Stimulated activated CD8-positive, alpha-beta memory T cell treated with anti-CD3 and anti-CD28 coated beads, Interleukin-2, amount 100 ng/mL, for 48 hours (primary cell): ENCODE results near the gene ZBTB20.
A peak's percentile ranks its signal among the peaks of the same experiment; 100 is the strongest.
"Not testable (repeated sequence)": the region's sequence is repeated elsewhere in the genome, so short reads cannot be mapped to it uniquely, and the experiment has no call there.

Source experiments
- DNase-seq, 2 donors: peaks; one replicate each; pipeline ENCODE4 v3.0.0-alpha.2; 2020; ENCODE audit warnings: low read depth in 2 of 2

Gene ZBTB20

DNA sequence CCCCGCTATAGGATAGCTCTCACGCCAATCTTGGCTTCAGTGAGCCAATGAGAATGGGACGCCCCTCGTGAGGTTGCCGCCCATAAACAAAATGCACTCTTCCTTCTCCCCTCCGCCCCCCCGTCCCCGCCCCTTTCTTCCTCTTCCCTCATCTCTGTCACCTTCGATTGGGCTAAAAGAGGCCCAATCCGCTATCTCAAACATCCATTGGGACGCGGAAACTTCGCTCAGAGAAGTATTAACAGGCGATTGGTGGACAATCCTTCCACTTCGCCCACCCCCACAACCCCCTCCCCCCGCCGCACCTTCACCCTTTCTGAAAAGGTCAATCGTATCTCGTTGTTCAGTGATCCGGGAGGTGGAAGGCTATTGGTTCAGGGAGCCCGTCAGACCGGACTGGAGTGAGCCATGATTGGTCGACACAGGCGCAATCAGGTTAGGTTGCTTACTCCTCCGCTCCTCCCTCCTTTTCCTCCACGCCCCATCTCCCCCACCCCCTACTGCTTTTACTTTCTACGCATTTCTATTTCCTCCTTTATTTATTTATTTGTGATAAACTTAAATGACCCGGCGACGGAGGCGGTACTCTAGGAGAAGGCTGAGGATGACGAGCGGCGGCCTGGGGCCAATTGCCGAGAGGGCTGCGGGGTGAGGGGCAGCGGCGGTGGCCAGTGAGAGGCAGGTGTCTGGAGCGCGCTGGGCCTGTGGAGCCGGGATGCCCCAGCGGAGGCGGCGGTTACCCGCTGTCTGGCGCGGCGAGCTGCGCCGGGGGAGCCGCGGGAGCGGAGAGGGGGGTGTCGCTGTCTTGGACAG, 447 bp upstream of the ZBTB20 start:
- DNase-seq, result peak; percentile 82 to 88

DNA sequence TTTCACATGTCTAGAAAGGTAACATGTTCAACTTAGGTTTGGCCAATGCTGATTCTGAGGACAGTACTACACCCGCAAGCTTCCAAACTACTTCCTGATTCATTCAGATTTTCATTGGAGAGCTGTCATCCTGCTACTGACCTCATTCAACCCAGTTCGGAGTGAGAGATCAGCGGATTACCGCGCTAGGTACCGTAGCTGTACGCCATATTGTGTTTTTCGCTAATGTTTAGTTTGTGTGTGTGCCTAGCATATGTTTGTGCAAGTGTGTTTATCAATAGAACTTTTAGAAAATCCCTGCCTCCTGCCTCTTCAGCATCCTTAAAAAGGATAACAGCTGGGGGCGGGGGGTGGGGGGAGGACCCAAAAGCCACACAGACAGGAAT, 1.1 kb downstream of the ZBTB20 start:
- peak in 1 of 2 donors; percentile 10 for DNase-seq

GRCh38 chr3:115141033-115141757, 5.9 kb downstream of the ZBTB20 start:
- no peak for DNase-seq

- no peak for DNase-seq
Measured at GRCh38 chr3:115139072-115139471, 8.0 kb downstream of the ZBTB20 start.

- DNase-seq, result no peak
Measured at GRCh38 chr3:115134648-115135347, 12.3 kb downstream of the ZBTB20 start.

DNA sequence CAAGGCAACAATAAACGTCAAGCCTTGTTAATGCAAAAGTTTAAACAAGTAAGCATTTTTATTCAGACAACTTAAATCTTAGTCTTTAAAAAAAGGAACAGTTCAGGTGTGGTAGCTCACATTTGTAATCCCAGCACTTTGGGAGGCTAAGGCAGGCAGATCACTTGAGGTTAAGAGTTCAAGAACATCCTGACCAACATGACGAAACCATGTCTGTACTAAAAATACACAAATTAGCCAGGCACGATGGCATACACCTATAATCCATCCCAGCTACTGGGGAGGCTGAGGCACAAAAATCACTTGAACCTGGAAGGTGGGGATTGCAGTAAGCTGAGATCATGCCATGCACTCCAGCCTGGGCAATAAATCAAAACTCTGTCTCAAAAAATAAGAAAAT, 19.9 kb downstream of the ZBTB20 start:
- no peak for DNase-seq

DNA sequence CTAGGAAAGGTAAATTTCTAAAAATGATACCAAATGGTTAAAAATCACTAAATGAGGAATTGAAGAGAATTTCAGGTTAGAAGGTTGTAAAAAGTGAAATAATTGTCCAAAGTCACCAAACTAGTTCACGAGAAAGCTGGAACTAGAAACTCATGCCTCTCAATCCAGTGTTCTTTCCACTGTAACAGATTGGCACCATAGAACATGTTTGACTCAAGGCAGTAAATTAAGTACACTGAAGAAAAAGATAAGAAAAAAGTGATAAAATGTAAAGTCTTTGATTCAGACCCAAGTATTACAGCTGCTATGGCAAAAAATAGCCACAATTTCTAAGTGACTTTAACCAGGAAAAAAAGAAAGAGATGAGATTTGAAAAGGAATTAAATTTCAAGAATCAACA, 26.5 kb downstream of the ZBTB20 start:
- DNase-seq, result no peak

DNA sequence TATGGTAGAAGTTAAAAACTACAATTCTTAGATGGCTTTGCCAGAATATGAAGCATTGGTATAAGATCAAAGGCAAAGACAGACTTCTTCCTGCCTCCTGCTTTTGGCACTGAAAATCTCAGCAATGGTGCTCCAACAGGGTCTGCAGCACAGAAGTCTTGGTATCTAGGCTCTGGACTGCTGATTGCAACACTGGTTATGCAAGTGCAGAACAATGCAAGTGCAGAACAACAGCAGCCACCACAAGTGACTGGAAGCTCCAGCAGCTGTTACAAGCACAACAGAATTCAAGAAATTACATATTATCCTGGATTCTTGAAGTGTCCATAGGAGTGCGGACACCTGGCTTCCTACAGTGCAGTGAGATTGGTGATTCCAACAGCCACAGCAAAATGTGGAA, 33.7 kb downstream of the ZBTB20 start:
- no peak for DNase-seq

GRCh38 chr3:115111632-115112031, 35.5 kb downstream of the ZBTB20 start:
- DNase-seq, result no peak

DNA sequence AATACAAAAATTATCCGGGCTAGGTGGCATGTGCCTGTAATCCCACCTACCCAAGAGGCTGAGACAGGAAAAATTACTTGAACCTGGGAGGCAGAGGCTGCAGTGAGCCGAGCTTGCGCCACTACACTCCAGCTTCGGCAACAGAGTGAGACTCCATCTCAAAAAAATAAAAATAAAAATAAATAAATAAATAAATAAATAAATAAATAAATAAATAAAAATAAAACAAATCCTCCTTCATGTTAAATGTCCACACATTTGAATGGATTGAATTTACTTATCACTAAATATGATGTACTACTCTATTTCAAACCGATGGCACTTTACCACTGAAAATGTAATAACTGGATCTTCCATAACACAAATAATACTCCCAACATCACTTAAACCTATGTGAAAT, 36.3 kb downstream of the ZBTB20 start:
- DNase-seq, result no peak

- not testable (repeated sequence) for DNase-seq
Measured at GRCh38 chr3:115110066-115110465, 37.0 kb downstream of the ZBTB20 start.

- DNase-seq, result no peak
Measured at GRCh38 chr3:115108614-115109013, 38.5 kb downstream of the ZBTB20 start.

GRCh38 chr3:115102046-115102445, 45.0 kb downstream of the ZBTB20 start:
- DNase-seq, result no peak

DNA sequence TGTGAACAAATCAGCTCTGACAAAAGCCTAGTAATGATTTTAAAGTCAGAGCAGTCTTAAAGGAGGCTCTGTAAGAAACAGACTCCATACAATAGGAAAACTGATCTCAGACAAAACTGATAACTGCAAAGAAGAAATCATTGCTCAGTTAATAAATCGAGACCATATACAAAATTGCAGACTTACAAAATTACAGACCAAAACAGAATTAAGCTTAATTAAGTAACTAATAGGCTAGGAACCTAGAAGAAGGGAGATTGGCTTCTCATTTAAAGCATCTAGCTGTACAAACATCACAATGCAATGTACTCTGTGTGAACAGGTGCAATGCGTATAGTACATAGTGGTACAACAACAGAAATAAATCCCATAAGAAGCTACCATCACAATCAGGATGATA, 46.3 kb downstream of the ZBTB20 start:
- no peak for DNase-seq

DNA sequence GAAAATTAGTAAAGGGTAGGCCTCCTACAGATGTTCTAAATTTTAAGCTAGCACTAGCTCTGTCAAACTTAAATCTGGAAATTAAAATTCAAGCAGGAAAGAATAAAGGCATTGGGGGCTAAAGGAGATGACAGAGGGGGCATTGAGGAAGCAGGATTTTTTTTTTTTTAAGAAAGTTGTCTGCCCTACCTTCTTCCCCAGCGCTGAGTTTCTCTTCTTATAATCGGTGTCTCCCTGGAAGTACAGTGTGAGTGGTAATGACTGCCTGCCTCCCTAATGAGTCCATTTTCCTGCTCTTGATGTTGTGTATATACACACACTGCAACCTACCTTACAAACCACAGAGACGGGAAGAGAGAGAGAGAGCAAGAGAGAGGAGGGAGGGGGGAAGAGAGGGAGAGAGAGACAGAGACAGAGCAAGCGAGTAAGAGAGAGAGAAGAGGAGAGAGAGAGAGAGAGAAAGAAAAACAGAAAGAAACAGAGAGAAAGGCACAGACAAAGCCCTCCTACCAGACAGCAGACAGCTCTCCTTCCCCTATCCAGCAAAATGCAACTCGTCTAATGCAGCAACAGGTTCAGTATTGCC, 47.0 kb downstream of the ZBTB20 start:
- no peak for DNase-seq

GRCh38 chr3:115099134-115099985, 47.7 kb downstream of the ZBTB20 start:
- DNase-seq, result no peak

GRCh38 chr3:115098354-115099073, 48.6 kb downstream of the ZBTB20 start:
- DNase-seq, result no peak

- no peak for DNase-seq
Measured at GRCh38 chr3:115095236-115095635, 51.9 kb downstream of the ZBTB20 start.

DNA sequence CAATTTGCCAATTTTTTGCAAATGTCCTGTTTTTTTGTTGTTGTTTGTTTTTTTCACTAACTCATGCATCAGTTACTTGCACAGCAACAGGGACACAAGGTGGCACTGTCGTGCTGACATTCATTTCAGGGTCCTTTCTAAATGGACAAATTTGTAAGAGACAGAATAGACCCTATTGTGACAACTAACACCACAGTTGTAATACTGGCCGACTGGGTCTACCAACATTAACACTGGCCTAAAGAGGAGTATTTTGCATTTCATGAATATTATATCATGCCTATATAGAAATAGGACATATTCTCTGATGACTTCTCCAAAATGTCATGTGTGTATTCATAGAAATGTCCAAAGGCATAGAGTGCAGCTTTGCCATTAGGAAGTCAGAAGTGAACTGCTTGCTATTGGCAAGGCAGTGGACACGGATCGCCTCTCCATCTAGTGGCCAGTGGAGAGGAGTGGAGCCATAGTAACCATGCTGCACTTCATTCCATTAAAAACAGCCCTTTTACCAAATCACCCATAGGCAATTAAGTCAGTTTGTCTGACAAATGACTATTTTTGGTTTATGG, 54.8 kb downstream of the ZBTB20 start:
- peak; percentile 12 to 13 for DNase-seq

DNA sequence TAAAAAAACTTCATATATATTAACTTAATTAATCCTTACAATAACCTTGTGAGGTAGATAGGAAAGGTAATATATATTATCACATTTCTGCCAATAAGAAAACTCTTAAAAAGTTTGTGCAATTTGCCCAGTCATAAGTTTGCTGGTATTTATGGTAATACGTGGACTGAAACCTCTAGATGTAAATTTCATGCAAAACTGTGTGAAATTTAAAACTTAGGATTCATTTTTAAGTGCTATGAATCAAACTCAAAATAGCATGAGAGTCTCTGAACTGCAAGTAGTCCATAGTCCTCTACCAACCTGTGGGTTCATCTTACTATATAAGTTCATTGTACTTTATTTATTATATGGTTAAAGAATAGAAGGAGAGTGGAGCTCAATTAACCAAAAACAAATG, 56.4 kb downstream of the ZBTB20 start:
- no peak for DNase-seq
